K562 (cell line): Measurements from ENCODE around the gene RXFP1. TPM values are rescaled to one million over a fixed set of nuclear protein-coding genes. Genes with fewer than 3 reads are reported as not detected.

Experiments used
- CHD7 ChIP-seq: fragments of 200-600 bp; sonication (generic); IDR thresholded peaks from one replicate; pipeline ENCODE4 v1.6.1; 2012; ENCODE audit warnings: mild to moderate bottlenecking, low read depth, low read length, inconsistent platforms
- KLF10 ChIP-seq: fragments of 250-450 bp; sonication (Bioruptor Pico); IDR thresholded peaks from 2 replicates; pipeline ENCODE4 v1.6.1; 2021; ENCODE audit warnings: matching md5 sums
- THAP7 ChIP-seq: fragments of 250-450 bp; sonication (Bioruptor Pico); IDR thresholded peaks from 2 replicates; pipeline ENCODE4 v1.5.0; 2021
- ZEB2 ChIP-seq: fragments of 450-650 bp; IDR thresholded peaks from 2 replicates; pipeline ENCODE4 v1.6.1; 2016
- polyA plus RNA-seq, 8 experiments: library from polyadenylated mRNA; depleted of rRNA in 4 of 8; stranded (reverse) in 5 of 8; unstranded in 3 of 8; fragments of >200 nt; fragmentation: Nextera tagmentation in 2 of 8; fragmentation: Illumina TruSeq in 1 of 8; extraction: Ambion mirVana in 2 of 8; extraction: Trizol in 1 of 8; gene quantifications; 2 replicates each; pipeline versions ENCODE4 v1.2.1 to v1.2.3, GENCODE V29; 2011 to 2014; ENCODE audit warnings: inconsistent platforms in 1 of 8, missing spikeins in 1 of 8
- total RNA-seq, 7 experiments: library from RNA; depleted of rRNA in 6 of 7; stranded (reverse); fragments of >200 nt in 6 of 7; fragmentation: Illumina TruSeq in 2 of 7; extraction: Trizol in 2 of 7; gene quantifications; 2 replicates each; pipeline versions ENCODE4 v1.2.1 to v1.2.3, GENCODE V29; 2011 to 2021; ENCODE audit warnings: low replicate concordance in 1 of 7

The RXFP1 gene
- total and polyA plus RNA-seq, 9 of the 15 experiments (the other 6 are each of a cell fraction or from before 2014, with no cell fraction given), result 0.03 to 0.06 (median 0.04) TPM; not detected in 6

GRCh38 chr4:158571736-158572135, 50.1 kb downstream of the RXFP1 start (continued):
- TF ChIP-seq CHD7, result no peak
- TF ChIP-seq ZEB2, result no peak
- TF ChIP-seq KLF10 (CRISPR knock-in tag), result no peak
- TF ChIP-seq THAP7, result no peak
